Stimulated activated CD4-positive, alpha-beta T cell treated with anti-CD3 and anti-CD28 coated beads, Interleukin-15, amount 100 ng/mL, for 1 hour (primary cell): ENCODE results near the gene KRTAP23-1.

Experiments used
- DNase-seq, 2 donors: peaks; one replicate each; pipeline ENCODE4 v3.0.0-alpha.2; 2020; ENCODE audit warnings: low read depth in 1 of 2, low spot score in 1 of 2

Gene KRTAP23-1

GRCh38 chr21:30348506-30348905, at the start of gene KRTAP23-1:
KRTAP23-1 (minus strand) TSS chr21:30348606; CDS start chr21:30348606, 0 bp downstream.
- no peak for DNase-seq

DNA sequence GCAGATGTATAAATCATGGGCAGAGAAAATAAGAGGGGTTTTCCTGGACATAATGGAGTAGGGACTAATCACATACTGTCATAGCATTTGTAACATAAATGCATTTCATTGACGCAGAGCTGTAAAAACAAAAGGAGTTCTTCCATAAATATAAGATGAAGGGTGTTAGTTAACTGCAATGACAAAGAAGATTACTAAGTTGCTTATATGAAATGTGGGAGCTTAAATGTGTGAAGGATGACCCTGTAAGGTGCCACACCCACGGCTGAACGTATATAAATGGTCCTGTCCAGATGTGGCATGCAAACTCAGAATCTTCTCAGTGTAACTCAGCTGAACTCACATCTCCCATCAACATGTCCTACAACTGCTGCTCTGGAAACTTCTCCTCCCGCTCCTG, 47.3 kb upstream of the KRTAP23-1 start, which contains the start of gene KRTAP13-1:
KRTAP13-1 (plus strand) TSS at position 301 of the 400 bp plus-strand sequence; CDS start at position 357, 56 bp downstream.
- DNase-seq: no peak

DNA sequence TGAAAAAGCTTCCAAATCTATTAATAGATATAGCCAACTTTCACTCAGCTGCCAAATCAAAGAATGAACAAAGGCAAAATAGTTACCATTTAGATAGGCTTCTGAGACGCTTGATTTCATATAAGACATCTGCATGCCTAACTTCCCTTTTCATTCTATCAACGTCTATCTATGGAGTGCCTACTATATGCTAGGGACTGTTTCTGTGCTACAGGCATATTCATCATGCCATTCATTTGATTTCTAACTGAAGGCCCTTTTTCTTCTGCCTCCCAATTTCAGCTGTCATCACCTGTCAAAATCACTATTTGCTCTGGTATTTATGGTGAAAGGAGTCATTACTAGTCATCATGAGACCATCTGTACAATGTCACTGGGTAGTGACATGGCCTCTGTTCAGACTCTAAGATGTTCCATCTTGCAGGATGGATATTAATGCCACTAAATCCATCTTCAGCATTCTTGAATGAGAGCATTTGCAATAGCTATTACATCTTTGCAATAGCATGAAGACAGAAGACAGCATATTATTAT, 43.2 kb upstream of the KRTAP23-1 start:
- DNase-seq: no peak

GRCh38 chr21:30382201-30382600, 33.8 kb upstream of the KRTAP23-1 start:
- no peak for DNase-seq

- no peak for DNase-seq
Observed at GRCh38 chr21:30372139-30372770, 23.8 kb upstream of the KRTAP23-1 start, which contains the start of gene KRTAP13-2. KRTAP13-2 (minus strand) TSS chr21:30372271; CDS start chr21:30372213, 58 bp downstream.

DNA sequence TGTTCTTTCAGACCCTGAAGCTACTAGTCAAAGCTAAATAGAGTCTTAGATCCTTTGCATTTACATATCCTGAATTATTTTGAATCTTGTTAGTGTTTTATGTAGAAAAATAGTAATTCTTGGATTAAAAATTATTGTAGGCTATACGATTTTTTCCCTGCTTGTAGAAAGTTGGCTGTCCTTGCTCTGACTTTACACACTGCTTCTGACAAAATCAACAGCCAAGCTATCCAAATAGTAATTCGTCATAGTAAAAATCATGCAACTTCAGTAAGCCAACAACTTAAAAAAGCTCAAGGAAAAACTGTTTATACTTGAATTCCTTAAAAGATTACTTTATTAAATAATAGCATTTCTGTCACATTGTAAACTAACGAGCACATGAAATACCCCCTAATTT, 7.5 kb upstream of the KRTAP23-1 start:
- no peak for DNase-seq

DNA sequence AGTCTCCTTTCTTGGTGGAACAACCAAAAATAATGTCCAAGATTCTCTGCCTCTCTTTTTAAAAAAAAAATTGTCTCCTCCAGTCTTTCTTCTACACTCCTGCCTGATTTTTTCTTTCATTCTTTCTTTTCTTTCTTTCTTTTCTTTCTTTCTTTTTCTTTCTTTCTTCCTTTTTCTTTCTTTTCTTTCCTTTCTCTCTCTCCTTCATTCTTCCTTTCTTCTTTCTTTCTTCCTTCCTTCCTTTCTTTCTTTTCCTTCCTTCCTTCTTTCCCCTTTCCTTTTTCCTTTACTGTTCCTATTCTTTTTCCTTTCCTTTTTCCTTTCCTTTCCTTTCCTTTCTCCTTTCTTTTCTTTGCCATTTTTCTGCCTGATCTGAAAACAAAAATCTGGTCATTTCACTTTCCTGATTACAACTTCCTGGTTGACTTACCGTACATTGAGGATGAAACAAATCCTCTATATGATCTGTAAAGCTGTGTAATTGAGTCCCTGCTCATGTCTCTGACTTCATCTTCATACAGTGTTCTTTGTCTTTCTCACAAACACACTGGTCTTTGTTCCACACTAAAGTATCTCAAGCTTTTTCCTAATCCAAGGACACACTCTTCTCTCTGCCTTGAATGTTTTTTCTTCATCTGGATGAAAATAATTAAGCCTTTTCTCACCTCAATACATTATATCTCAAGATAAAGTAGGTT, 6.1 kb upstream of the KRTAP23-1 start:
- DNase-seq: no peak

DNA sequence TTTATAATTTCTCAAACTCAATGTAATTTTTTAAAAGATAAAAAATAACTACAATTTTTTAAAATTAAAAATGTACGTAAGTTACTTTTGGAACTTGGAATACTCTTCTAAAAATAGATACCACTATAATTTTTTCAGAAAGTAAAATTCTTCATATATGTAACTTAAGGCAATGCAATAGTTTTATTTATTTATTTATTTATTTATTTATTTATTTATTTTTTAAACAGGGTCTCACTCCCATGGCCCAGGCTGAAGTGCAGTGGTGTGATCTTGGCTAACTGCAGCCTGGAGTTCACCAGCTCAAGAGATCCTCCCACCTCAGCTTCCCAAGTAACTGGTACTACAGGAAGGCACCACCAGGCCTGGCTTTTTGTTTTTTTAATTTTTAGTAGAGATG, 3.1 kb upstream of the KRTAP23-1 start:
- no peak for DNase-seq

GRCh38 chr21:30349572-30349971, 1.2 kb upstream of the KRTAP23-1 start:
- DNase-seq: no peak

DNA sequence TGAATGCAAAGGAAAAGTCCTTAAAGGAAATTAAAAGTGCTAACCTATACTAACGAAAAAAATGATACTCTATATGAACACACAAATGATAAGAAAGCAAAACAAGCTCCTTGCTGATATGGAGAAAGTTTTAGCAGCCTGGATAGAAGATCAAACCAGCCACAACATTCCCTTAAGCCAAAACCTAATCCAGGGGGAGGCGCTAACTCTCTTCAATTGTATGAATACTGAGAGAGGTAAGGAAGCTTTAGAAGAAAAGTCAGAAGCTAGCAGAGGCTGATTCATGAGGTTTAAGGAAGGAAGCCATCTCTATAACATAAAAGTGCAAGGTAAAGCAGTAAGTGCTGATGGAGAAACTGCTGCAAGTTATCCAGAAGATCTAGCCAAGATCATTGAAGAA, 3.4 kb downstream of the KRTAP23-1 start:
- no peak for DNase-seq

GRCh38 chr21:30340714-30341573, 7.5 kb downstream of the KRTAP23-1 start:
- DNase-seq: no peak

GRCh38 chr21:30338717-30339116, 9.7 kb downstream of the KRTAP23-1 start:
- no peak for DNase-seq

- no peak for DNase-seq
Observed at GRCh38 chr21:30337772-30338171, 10.6 kb downstream of the KRTAP23-1 start.

DNA sequence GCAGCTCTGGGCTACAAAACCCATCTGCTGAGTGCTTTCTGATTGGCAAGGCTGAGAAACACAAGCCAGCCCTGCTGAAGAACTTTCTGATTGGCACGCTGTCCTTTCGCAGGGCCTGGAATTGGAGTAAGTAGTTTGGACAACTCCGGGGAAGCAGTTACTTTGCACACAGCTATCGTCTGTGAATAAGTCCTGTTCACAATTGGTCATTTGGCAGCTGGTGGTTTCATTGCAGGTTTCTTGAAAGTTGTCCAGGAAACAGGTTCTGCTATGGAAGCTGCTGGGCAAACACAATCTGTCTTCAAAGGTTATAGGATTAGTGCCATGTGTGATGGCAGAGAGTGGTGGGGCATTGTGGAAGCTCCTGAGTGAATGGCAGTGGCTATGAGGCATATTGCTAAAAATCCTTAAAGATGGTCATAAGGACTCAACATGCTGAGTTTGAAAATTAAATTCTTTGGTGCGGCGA, 11.1 kb downstream of the KRTAP23-1 start, which contains the start of gene KRTAP27-1:
KRTAP27-1 (minus strand) TSS at position 419 of the 469 bp plus-strand sequence; CDS start at position 393, 26 bp downstream.
- no peak for DNase-seq

DNA sequence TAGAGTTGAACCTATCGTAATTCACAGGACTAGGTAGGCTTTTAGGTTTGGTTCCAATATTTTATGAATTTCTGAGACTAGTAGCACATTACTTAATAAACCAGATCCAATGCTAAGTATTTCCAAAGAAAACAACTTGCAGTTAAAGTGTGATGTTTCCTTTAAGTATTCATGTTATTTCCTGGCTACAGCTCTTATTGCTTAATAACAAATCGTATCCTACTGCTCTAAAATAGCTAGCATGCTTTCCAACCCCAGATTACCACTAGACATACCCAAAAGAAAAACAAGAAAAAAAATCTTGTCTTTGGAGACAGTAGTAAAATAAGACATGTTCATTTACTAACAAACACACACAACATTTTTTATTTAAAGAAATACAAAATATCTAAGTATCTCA, 11.8 kb downstream of the KRTAP23-1 start:
- no peak for DNase-seq

DNA sequence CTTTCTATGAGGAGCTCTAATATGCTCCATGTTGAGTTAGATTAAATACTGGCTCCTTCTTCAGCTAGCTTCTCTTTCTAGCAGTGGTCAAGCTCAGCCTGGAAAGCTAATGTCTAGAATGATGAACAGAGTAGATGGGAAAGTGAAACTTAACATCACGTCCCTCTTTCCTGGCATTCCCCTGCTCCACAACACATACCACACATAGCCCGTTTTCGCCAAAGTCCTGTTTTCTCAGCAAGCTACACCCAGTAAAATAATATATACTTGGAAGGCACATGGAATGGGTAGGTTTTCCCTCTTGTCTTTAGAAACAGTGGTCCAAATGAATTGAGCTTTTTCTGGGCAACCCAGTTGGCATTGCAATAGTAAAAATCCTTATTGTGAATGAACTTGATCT, 14.7 kb downstream of the KRTAP23-1 start:
- DNase-seq: no peak

DNA sequence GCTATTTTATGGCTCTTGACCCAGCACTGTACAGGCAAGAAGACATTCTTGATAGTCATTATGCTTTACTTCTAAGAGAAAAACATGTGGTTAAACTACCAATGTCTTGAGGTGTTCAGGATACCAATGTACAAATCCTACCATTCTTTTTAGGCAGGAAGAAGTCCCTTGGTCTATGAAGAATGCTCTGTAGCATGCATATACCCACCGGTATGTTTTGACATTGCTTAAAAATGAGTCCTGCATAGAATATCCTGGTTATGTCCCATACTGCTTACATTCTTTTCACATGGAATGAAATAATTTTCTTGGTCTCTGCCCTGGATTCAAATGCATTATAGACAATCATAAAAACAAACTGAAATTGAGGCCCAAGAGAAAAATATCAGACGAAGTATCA, 15.7 kb downstream of the KRTAP23-1 start:
- DNase-seq: no peak

DNA sequence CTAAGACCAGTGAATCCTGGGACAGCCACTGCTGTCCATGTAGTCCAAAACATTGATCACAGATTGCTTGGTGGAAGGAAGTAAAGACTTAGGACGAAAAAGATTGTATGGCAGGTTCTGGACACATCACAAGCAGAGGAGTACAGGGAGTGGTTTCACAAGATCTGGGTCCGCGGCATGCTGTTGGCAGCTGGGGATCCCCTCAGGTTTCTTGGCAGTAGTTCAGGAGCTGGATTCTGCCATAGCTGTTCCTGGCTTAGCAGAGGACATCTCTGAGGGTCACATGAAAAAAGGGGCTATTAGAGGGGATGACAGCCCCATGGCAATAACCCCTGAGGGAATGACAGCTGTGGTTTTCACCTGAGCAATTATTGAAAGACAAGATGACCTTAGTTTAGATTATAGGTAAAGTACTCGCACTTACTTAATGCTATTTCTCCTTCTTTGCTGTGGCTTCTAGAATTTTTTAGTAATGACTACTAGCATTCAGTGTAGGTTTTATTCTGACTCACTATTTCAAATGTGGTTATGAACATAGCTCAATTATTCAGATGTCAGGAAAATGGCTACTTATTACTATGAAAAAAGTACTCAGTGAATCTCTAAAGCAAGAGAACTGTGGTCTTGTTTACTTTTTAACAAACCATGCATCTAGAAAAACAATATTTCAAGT, 19.1 kb downstream of the KRTAP23-1 start:
- no peak for DNase-seq

- DNase-seq: no peak
Observed at GRCh38 chr21:30326390-30326789, 22.0 kb downstream of the KRTAP23-1 start.

DNA sequence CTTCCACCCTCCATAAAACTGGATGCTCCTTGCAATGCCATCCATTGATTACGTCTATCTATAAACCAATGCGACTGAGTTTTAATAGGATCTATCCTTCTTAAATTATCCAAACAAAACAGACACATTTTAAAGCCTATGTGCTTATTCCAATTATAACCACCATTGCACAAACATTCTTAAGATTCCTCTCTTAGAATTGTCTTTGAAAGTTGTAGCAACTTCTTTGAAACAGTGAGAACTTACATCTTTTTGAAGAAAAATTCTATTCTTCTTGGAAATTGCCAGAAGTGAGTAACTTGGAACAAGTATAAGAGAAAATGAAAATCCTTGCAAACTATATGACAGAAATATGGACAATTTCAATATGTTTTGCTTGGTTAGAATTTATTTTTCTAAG, 28.2 kb downstream of the KRTAP23-1 start, which contains the start of gene KRTAP26-1:
KRTAP26-1 (minus strand) TSS at position 101 of the 400 bp plus-strand sequence. CDS start 280 bp downstream, outside the sequence.
- no peak for DNase-seq
